HEK293 (cell line): ENCODE data around the gene ZBTB20.

Experiments used
- CTCF ChIA-PET: fragments of 350-600 bp; formaldehyde crosslinking; extraction: SDS; loops from one replicate; lab custom pipeline; 2021; ENCODE audit warnings: antibody characterized with exemption; lab: Yijun Ruan, JAX
- POLR2A ChIA-PET: fragments of 300-600 bp; formaldehyde crosslinking; extraction: SDS; loops from one replicate; lab custom pipeline; 2020; ENCODE audit warnings: antibody characterized with exemption, inconsistent platforms; lab: Yijun Ruan, JAX
- H3K27ac ChIP-seq: fragments of 200-500 bp; sonication (Bioruptor generic); 2 replicates; pipeline ENCODE4 v1.5.1; 2014; ENCODE audit warnings: low read depth, low read length, control low read depth, inconsistent platforms; ENCODE audit errors: extremely low read depth
- H3K36me3 ChIP-seq, 2 experiments: fragments of 200-500 bp in 1 of 2; sonication (Bioruptor generic) in 1 of 2; 1 replicate in 1 of 2; 2 replicates in 1 of 2; pipeline ENCODE4 v1.5.1; 2014 to 2017; ENCODE audit warnings: inconsistent platforms in 2 of 2, low read length in 2 of 2; ENCODE audit not compliant: control insufficient read depth in 2 of 2, insufficient read depth in 1 of 2
- H3K4me1 ChIP-seq: fragments of 200-500 bp; sonication (Bioruptor generic); 2 replicates; pipeline ENCODE4 v1.5.1; 2014; ENCODE audit warnings: mild to moderate bottlenecking, low read length, inconsistent platforms; ENCODE audit not compliant: control insufficient read depth, insufficient read depth
- H3K4me3 ChIP-seq: 2 replicates; pipeline ENCODE4 v1.5.1; 2011; ENCODE audit warnings: low read depth, mild to moderate bottlenecking, control low read depth, low read length, moderate library complexity
- H3K9me3 ChIP-seq: fragments of 200-500 bp; sonication (Bioruptor generic); 2 replicates; pipeline ENCODE4 v1.5.1; 2014; ENCODE audit warnings: low read depth, low read length, inconsistent platforms; ENCODE audit not compliant: control insufficient read depth, insufficient read depth
- BCL11A ChIP-seq: fragments of 450-650 bp; formaldehyde crosslinking; IDR thresholded peaks from 2 replicates; pipeline ENCODE4 v1.5.1; 2016; ENCODE audit warnings: low read depth, missing biosample characterization, missing genetic modification characterization
- FEZF1 ChIP-seq: fragments of 450-650 bp; formaldehyde crosslinking; IDR thresholded peaks from 2 replicates; pipeline ENCODE4 v1.5.1; 2016; ENCODE audit warnings: missing biosample characterization, missing genetic modification characterization
- HOXA7 ChIP-seq: sonication (generic); formaldehyde crosslinking; IDR thresholded peaks from 2 replicates; pipeline ENCODE4 v1.8.1; 2022; ENCODE audit warnings: missing genetic modification reagents, borderline replicate concordance
- HOXD13 ChIP-seq: sonication (generic); formaldehyde crosslinking; IDR thresholded peaks from 2 replicates; pipeline ENCODE4 v1.8.0; 2022; ENCODE audit warnings: missing genetic modification reagents, borderline replicate concordance
- INSM2 ChIP-seq: fragments of 450-650 bp; formaldehyde crosslinking; IDR thresholded peaks from 2 replicates; pipeline ENCODE4 v1.5.1; 2016; ENCODE audit warnings: missing biosample characterization, missing genetic modification characterization
- KLF8 ChIP-seq: fragments of 450-650 bp; formaldehyde crosslinking; IDR thresholded peaks from 2 replicates; pipeline ENCODE4 v1.5.1; 2016; ENCODE audit warnings: missing biosample characterization, missing genetic modification characterization
- REPIN1 ChIP-seq: fragments of 450-650 bp; formaldehyde crosslinking; IDR thresholded peaks from 2 replicates; pipeline ENCODE4 v1.5.1; 2017; ENCODE audit warnings: missing biosample characterization, missing genetic modification characterization, low read depth
- SP3 ChIP-seq: fragments of 450-650 bp; formaldehyde crosslinking; IDR thresholded peaks from 2 replicates; pipeline ENCODE4 v1.5.1; 2016; ENCODE audit warnings: missing biosample characterization, missing genetic modification characterization
- TCF7L2 ChIP-seq: IDR thresholded peaks from 2 replicates; pipeline ENCODE4 v1.6.1; 2011; ENCODE audit warnings: low read depth, mild to moderate bottlenecking, inconsistent platforms, low read length, moderate library complexity, borderline replicate concordance
- TRIM28 ChIP-seq: IDR thresholded peaks from 2 replicates; pipeline ENCODE4 v1.6.1; 2011; ENCODE audit warnings: low read length, control low read depth, borderline replicate concordance
- ZBTB1 ChIP-seq: fragments of 450-650 bp; formaldehyde crosslinking; IDR thresholded peaks from 2 replicates; pipeline ENCODE4 v1.5.1; 2016; ENCODE audit warnings: missing biosample characterization, missing genetic modification characterization
- ZBTB21 ChIP-seq: fragments of 450-650 bp; formaldehyde crosslinking; IDR thresholded peaks from 2 replicates; pipeline ENCODE4 v1.5.1; 2017; ENCODE audit warnings: missing biosample characterization, missing genetic modification characterization
- ZBTB44 ChIP-seq: fragments of 450-650 bp; IDR thresholded peaks from 2 replicates; pipeline ENCODE4 v1.5.1; 2018; ENCODE audit warnings: missing biosample characterization, mild to moderate bottlenecking, missing genetic modification characterization
- ZFP37 ChIP-seq: fragments of 450-650 bp; formaldehyde crosslinking; IDR thresholded peaks from 2 replicates; pipeline ENCODE4 v1.5.1; 2016; ENCODE audit warnings: missing biosample characterization, missing genetic modification characterization
- ZNF2 ChIP-seq: fragments of 450-650 bp; formaldehyde crosslinking; IDR thresholded peaks from 2 replicates; pipeline ENCODE4 v1.5.1; 2016; ENCODE audit warnings: missing biosample characterization, missing genetic modification characterization
- ZNF266 ChIP-seq: fragments of 450-650 bp; formaldehyde crosslinking; IDR thresholded peaks from 2 replicates; pipeline ENCODE4 v1.5.1; 2016; ENCODE audit warnings: missing biosample characterization, missing genetic modification characterization, low read depth
- ZNF311 ChIP-seq: fragments of 450-650 bp; formaldehyde crosslinking; IDR thresholded peaks from 2 replicates; pipeline ENCODE4 v1.5.1; 2017; ENCODE audit warnings: missing biosample characterization, missing genetic modification characterization, borderline replicate concordance
- ZNF350 ChIP-seq: fragments of 450-650 bp; formaldehyde crosslinking; IDR thresholded peaks from 2 replicates; pipeline ENCODE4 v1.5.0; 2017; ENCODE audit warnings: missing biosample characterization, mild to moderate bottlenecking, missing genetic modification characterization
- ZNF404 ChIP-seq: fragments of 450-650 bp; formaldehyde crosslinking; IDR thresholded peaks from 2 replicates; pipeline ENCODE4 v1.5.1; 2017; ENCODE audit warnings: missing biosample characterization, missing genetic modification characterization
- ZNF416 ChIP-seq: fragments of 450-650 bp; formaldehyde crosslinking; IDR thresholded peaks from 2 replicates; pipeline ENCODE4 v1.5.1; 2016; ENCODE audit warnings: missing biosample characterization, missing genetic modification characterization
- ZNF473 ChIP-seq: fragments of 450-650 bp; formaldehyde crosslinking; IDR thresholded peaks from 2 replicates; pipeline ENCODE4 v1.5.1; 2017; ENCODE audit warnings: missing biosample characterization, missing genetic modification characterization
- ZNF521 ChIP-seq: fragments of 450-650 bp; formaldehyde crosslinking; IDR thresholded peaks from 2 replicates; pipeline ENCODE4 v1.5.1; 2017; ENCODE audit warnings: missing biosample characterization, mild to moderate bottlenecking, missing genetic modification characterization
- ZNF585B ChIP-seq: fragments of 450-650 bp; formaldehyde crosslinking; IDR thresholded peaks from 2 replicates; pipeline ENCODE4 v1.5.1; 2016; ENCODE audit warnings: missing biosample characterization, missing genetic modification characterization
- ZNF623 ChIP-seq: fragments of 450-650 bp; formaldehyde crosslinking; IDR thresholded peaks from 2 replicates; pipeline ENCODE4 v1.5.1; 2016; ENCODE audit warnings: missing biosample characterization, missing genetic modification characterization
- ZNF626 ChIP-seq: fragments of 450-650 bp; sonication (Bioruptor Pico); formaldehyde crosslinking; IDR thresholded peaks from 2 replicates; pipeline ENCODE4 v1.5.1; 2018; ENCODE audit warnings: missing biosample characterization, missing genetic modification characterization, inconsistent platforms
- ZNF654 ChIP-seq: fragments of 450-650 bp; formaldehyde crosslinking; IDR thresholded peaks from 2 replicates; pipeline ENCODE4 v1.5.1; 2016; ENCODE audit warnings: low read depth, missing biosample characterization, missing genetic modification characterization
- ZNF843 ChIP-seq: fragments of 450-650 bp; formaldehyde crosslinking; IDR thresholded peaks from 2 replicates; pipeline ENCODE4 v1.5.1; 2016; ENCODE audit warnings: missing biosample characterization, missing genetic modification characterization
- ZSCAN4 ChIP-seq: fragments of 450-650 bp; formaldehyde crosslinking; IDR thresholded peaks from 2 replicates; pipeline ENCODE4 v1.5.1; 2017; ENCODE audit warnings: missing biosample characterization, missing genetic modification characterization

ZBTB20 gene

GRCh38 chr3:114447950-114448479 is 699.1 kb downstream of the ZBTB20 start (continued):
- no peak for TF ChIP-seq HOXA7
- TF ChIP-seq ZNF654 (tag by site-specific recombination): no peak
- TF ChIP-seq INSM2: no peak
- no peak for TF ChIP-seq ZSCAN4 (tag by site-specific recombination)
- no peak for TF ChIP-seq ZFP37 (tag by site-specific recombination)
- TF ChIP-seq ZBTB44 (tag by site-specific recombination): no peak
- no peak for TF ChIP-seq SP3 (tag by site-specific recombination)
- TF ChIP-seq ZNF623 (tag by site-specific recombination): no peak

GRCh38 chr3:114447545-114447944 is 699.5 kb downstream of the ZBTB20 start:
- CTCF ChIA-PET: interaction anchor here (0.5 to 1.2 kb wide), 2 partner anchors 27 to 603 kb away, joined by 3 to 5 read pairs; no protein-coding TSS in a partner anchor
- no peak overlapping the region for H3K4me3 ChIP-seq
- H3K36me3 ChIP-seq: no peaks in the 10 kb centered on the region
- H3K27ac ChIP-seq: no peak overlapping the region
- POLR2A ChIA-PET: no interaction called here
- TF ChIP-seq ZNF2 (tag by site-specific recombination): no peak
- H3K4me1 ChIP-seq: peaks cover 3% of the 10 kb centered on the region; the same call in 1 of the 2 replicates
- no peaks in the 10 kb centered on the region for H3K9me3 ChIP-seq

GRCh38 chr3:114446600-114446999 is 700.5 kb downstream of the ZBTB20 start:
- TF ChIP-seq ZNF311 (tag by site-specific recombination): no peak
- TF ChIP-seq ZNF521 (tag by site-specific recombination): no peak
- no peak for TF ChIP-seq ZBTB21 (tag by site-specific recombination)
- no peak for TF ChIP-seq KLF8 (tag by site-specific recombination)
- no peak for TF ChIP-seq REPIN1 (tag by site-specific recombination)
- TF ChIP-seq ZNF404: no peak
- TF ChIP-seq TRIM28: no peak
- no peak for TF ChIP-seq ZNF843
- no peak for TF ChIP-seq ZBTB1 (tag by site-specific recombination)
- TF ChIP-seq BCL11A (tag by site-specific recombination): no peak
- TF ChIP-seq ZNF266 (tag by site-specific recombination): no peak
- TF ChIP-seq ZNF473: no peak
- TF ChIP-seq HOXD13 (CRISPR knock-in tag): no peak
- TF ChIP-seq ZNF350: no peak
- TF ChIP-seq ZNF585B (tag by site-specific recombination): no peak
- TF ChIP-seq FEZF1 (tag by site-specific recombination): no peak
- TF ChIP-seq TCF7L2: no peak
- no peak for TF ChIP-seq ZNF416 (tag by site-specific recombination)
- no peak for TF ChIP-seq ZNF626 (tag by site-specific recombination)
- H3K36me3 ChIP-seq: no peaks in the 10 kb centered on the region
- no peaks in the 10 kb centered on the region for H3K9me3 ChIP-seq
- ChIA-PET CTCF (interaction anchor here (1.2 kb wide), 1 partner anchor 26 kb away, joined by 5 read pairs; no protein-coding TSS in a partner anchor), POLR2A (no interaction called here)
- H3K27ac ChIP-seq: no peak overlapping the region
- H3K4me1 ChIP-seq: no peaks in the 10 kb centered on the region
- no peak overlapping the region for H3K4me3 ChIP-seq
